Astrocyte (in vitro differentiated cells and primary cell): Measurements from ENCODE around the gene KIF1A.

Source experiments
- CTCF ChIP-seq: IDR thresholded peaks from 2 replicates; pipeline ENCODE4 v1.5.1; 2011; ENCODE audit warnings: low read depth, mild to moderate bottlenecking, inconsistent platforms, low read length, moderate library complexity; ENCODE audit not compliant: insufficient read depth
- EZH2 ChIP-seq: IDR thresholded peaks from 2 replicates; pipeline ENCODE4 v1.6.1; 2012; ENCODE audit warnings: mild to moderate bottlenecking, low read length, inconsistent platforms; ENCODE audit not compliant: insufficient read depth

- TF ChIP-seq CTCF (no peak), EZH2 (no peak)
These were observed 1.5 kb downstream of the KIF1A start for GRCh38 chr2:240818293-240819125.
